A549 (cell line): ENCODE measurements around the gene SRRM1. TPM values are rescaled to one million over a fixed set of nuclear protein-coding genes. Genes with fewer than 3 reads are reported as not detected.

Experiments
- ATAC-seq, 2 experiments: fragments of 200-7000 bp in 1 of 2; fragments of >200 bp in 1 of 2; cut with Nextera tagmentation in 1 of 2; cut with Tn5 transposase in 1 of 2; 3 replicates each; pipeline versions ENCODE4 v1.8.0 to v1.9.1; 2018 to 2020; ENCODE audit warnings: mild to moderate bottlenecking in 1 of 2, moderate library complexity in 1 of 2
- CTCF ChIA-PET: fragments of 300-600 bp; sonication (Branson Sonifier 250); formaldehyde crosslinking; extraction: SDS; loops from one replicate; lab custom pipeline; 2021; ENCODE audit warnings: antibody characterized with exemption, inconsistent platforms; lab: Yijun Ruan, JAX
- POLR2A ChIA-PET: fragments of 350-600 bp; formaldehyde crosslinking; extraction: SDS; loops from one replicate; lab custom pipeline; 2021; ENCODE audit warnings: antibody characterized with exemption, inconsistent platforms; lab: Yijun Ruan, JAX
- DNase-seq, 2 experiments: peaks; one replicate each; pipeline versions ENCODE4 v3.0.0 to v3.0.0-alpha.2; 2011 to 2016; ENCODE audit warnings: low read depth in 1 of 2, low spot score in 1 of 2
- FAIRE-seq: peaks from 2 replicates; lab custom pipeline; 2011; peaks lifted over from hg19 to GRCh38; lab: Jason Lieb, UNC
- H3K27ac ChIP-seq, 2 experiments: fragments of >200 bp; sonication (Bioruptor Twin); formaldehyde crosslinking; 3 replicates each; pipeline ENCODE4 v1.5.1; 2016 to 2017
- H3K4me1 ChIP-seq: fragments of >200 bp; sonication (Bioruptor Twin); formaldehyde crosslinking; 3 replicates; pipeline ENCODE4 v1.6.1; 2016
- H3K4me2 ChIP-seq: fragments of >200 bp; sonication (Bioruptor Twin); formaldehyde crosslinking; 3 replicates; pipeline ENCODE4 v1.6.1; 2016
- H3K4me3 ChIP-seq: fragments of >200 bp; sonication (Bioruptor Twin); formaldehyde crosslinking; 3 replicates; pipeline ENCODE4 v1.5.1; 2016
- H3K9me3 ChIP-seq: fragments of >200 bp; sonication (Bioruptor Twin); formaldehyde crosslinking; 3 replicates; pipeline ENCODE4 v1.6.1; 2016
- CBX8 ChIP-seq: fragments of 200-600 bp; sonication (generic); IDR thresholded peaks from 2 replicates; pipeline ENCODE4 v1.6.1; 2016
- FOSB ChIP-seq: fragments of 250-450 bp; sonication (Bioruptor Pico); IDR thresholded peaks from 2 replicates; pipeline ENCODE4 v1.5.0; 2020; ENCODE audit warnings: mild to moderate bottlenecking, moderate library complexity
- FOSL2 ChIP-seq, 2 experiments: fragments of 450-650 bp in 1 of 2; fragments of >200 bp in 1 of 2; sonication (Bioruptor Twin) in 1 of 2; formaldehyde crosslinking; IDR thresholded peaks; 2 replicates each; pipeline versions ENCODE4 v1.5.0 to v1.6.1; 2016 to 2020; ENCODE audit warnings: mild to moderate bottlenecking in 1 of 2, moderate library complexity in 1 of 2
- FOXS1 ChIP-seq: fragments of 250-450 bp; sonication (Bioruptor Pico); IDR thresholded peaks from 2 replicates; pipeline ENCODE4 v1.5.0; 2020; ENCODE audit warnings: mild to moderate bottlenecking, moderate library complexity
- HOXA7 ChIP-seq: fragments of 250-450 bp; sonication (Bioruptor Pico); IDR thresholded peaks from 2 replicates; pipeline ENCODE4 v1.5.0; 2020; ENCODE audit warnings: mild to moderate bottlenecking, moderate library complexity
- HOXB5 ChIP-seq: fragments of 250-450 bp; sonication (Bioruptor Pico); IDR thresholded peaks from 2 replicates; pipeline ENCODE4 v1.5.0; 2020; ENCODE audit warnings: mild to moderate bottlenecking, moderate library complexity
- JUN ChIP-seq, 2 experiments: fragments of >200 bp; sonication (Bioruptor Twin); formaldehyde crosslinking; IDR thresholded peaks; 2 replicates in 1 of 2; 3 replicates in 1 of 2; pipeline ENCODE4 v1.6.1; 2016 to 2017
- KDM1A ChIP-seq: fragments of 200-600 bp; sonication (generic); IDR thresholded peaks from 2 replicates; pipeline ENCODE4 v1.6.1; 2016; ENCODE audit warnings: low read depth, mild to moderate bottlenecking
- KDM5A ChIP-seq: fragments of 200-600 bp; sonication (generic); IDR thresholded peaks from 2 replicates; pipeline ENCODE4 v1.6.1; 2016; ENCODE audit warnings: antibody characterized with exemption, mild to moderate bottlenecking
- MAZ ChIP-seq: fragments of 150-350 bp; IDR thresholded peaks from 2 replicates; pipeline ENCODE4 v1.6.1; 2014; ENCODE audit warnings: antibody characterized with exemption, low read depth, low read length, borderline replicate concordance
- MYC ChIP-seq: IDR thresholded peaks from 2 replicates; pipeline ENCODE4 v1.6.1; 2012; ENCODE audit warnings: mild to moderate bottlenecking, inconsistent platforms, low read length, improper control_type of control experiment, borderline replicate concordance
- NPAS2 ChIP-seq: fragments of 250-450 bp; sonication (Bioruptor Pico); IDR thresholded peaks from 2 replicates; pipeline ENCODE4 v1.8.0; 2022; ENCODE audit warnings: mild to moderate bottlenecking, moderate library complexity, borderline replicate concordance
- NR3C1 ChIP-seq: fragments of >200 bp; sonication (Bioruptor Twin); formaldehyde crosslinking; IDR thresholded peaks from 3 replicates; pipeline ENCODE4 v1.6.1; 2017
- PBX3 ChIP-seq: IDR thresholded peaks from 2 replicates; pipeline ENCODE4 v1.6.1; 2012
- PHF8 ChIP-seq: fragments of 200-600 bp; sonication (generic); IDR thresholded peaks from 2 replicates; pipeline ENCODE4 v1.6.1; 2016; ENCODE audit warnings: low read depth, mild to moderate bottlenecking, antibody characterized with exemption, moderate library complexity, borderline replicate concordance
- POLR2A ChIP-seq: IDR thresholded peaks from 2 replicates; pipeline ENCODE4 v1.6.1; 2012; ENCODE audit warnings: mild to moderate bottlenecking, low read length
- RFX5 ChIP-seq: fragments of 450-650 bp; IDR thresholded peaks from 2 replicates; pipeline ENCODE4 v1.7.1; 2014; ENCODE audit warnings: antibody characterized with exemption, mild to moderate bottlenecking, moderate library complexity
- TP53 ChIP-seq: fragments of 250-450 bp; sonication (Bioruptor Pico); IDR thresholded peaks from 2 replicates; pipeline ENCODE4 v1.5.0; 2021; ENCODE audit warnings: mild to moderate bottlenecking, moderate library complexity
- ZC3H11A ChIP-seq: fragments of 450-650 bp; IDR thresholded peaks from 2 replicates; pipeline ENCODE4 v1.6.1; 2014; ENCODE audit warnings: antibody characterized with exemption, mild to moderate bottlenecking
- ZNF302 ChIP-seq: fragments of 250-450 bp; sonication (Bioruptor Pico); IDR thresholded peaks from 2 replicates; pipeline ENCODE4 v1.9.0; 2021; ENCODE audit warnings: inconsistent platforms, mild to moderate bottlenecking, moderate library complexity
- WGBS: methylation state at CpG from one replicate; pipeline ENCODE4 v1.1.6; 2017; ENCODE audit errors: missing lambda C conversion rate; 5-methylcytosine and 5-hydroxymethylcytosine counted together
- polyA plus RNA-seq, 4 experiments: library from polyadenylated mRNA; depleted of rRNA in 3 of 4; stranded (reverse); fragments of >200 nt; fragmentation: RNase III in 1 of 4; extraction: RNeasy Plus Mini Kit Qiagen cat#74134 plus additional on column Dnase treatment in 1 of 4; gene quantifications; 2 replicates in 3 of 4; 3 replicates in 1 of 4; pipeline ENCODE4 v1.2.3, GENCODE V29; 2011 to 2017
- TF ChIP-seq, protein P1 (sequence below): fragments of 250-450 bp; sonication (Bioruptor Pico); IDR thresholded peaks from 2 replicates; pipeline ENCODE4 v1.5.0; 2021; ENCODE audit warnings: mild to moderate bottlenecking, moderate library complexity, borderline replicate concordance
- TF ChIP-seq, protein P2 (sequence below): fragments of 200-600 bp; sonication (generic); IDR thresholded peaks from 2 replicates; pipeline ENCODE4 v1.6.1; 2016; ENCODE audit warnings: antibody characterized with exemption, mild to moderate bottlenecking, moderate library complexity
- TF ChIP-seq, protein P3 (sequence below): fragments of 150-350 bp; IDR thresholded peaks from 2 replicates; pipeline ENCODE4 v1.6.1; 2014; ENCODE audit warnings: low read depth, mild to moderate bottlenecking, low read length

Gene SRRM1
- polyA plus RNA-seq, 2 of the 4 experiments (the other 2 are of a cell fraction) = 59.6 to 72.5 TPM

GRCh38 chr1:24643363-24644099 lies 429 bp downstream of the SRRM1 start:
- Histone ChIP-seq H3K4me3 (peak overlapping the region; percentile 99), H3K4me2 (peak overlapping the region; percentile 94), H3K27ac (peak overlapping the region; percentile 98 to 99), H3K9me3 (no peaks in the 10 kb centered on the region), H3K4me1 (peaks cover 17% of the 10 kb centered on the region; the same call in 2 of the 3 replicates)
- DNase-seq = peak in 1 of 2 experiments; percentile 28
- ATAC-seq = peak; percentile 54 to 73
- ChIA-PET CTCF (interaction anchor here (1.1 to 1.4 kb wide), 3 partner anchors 11 to 187 kb away, joined by 4 read pairs; no protein-coding TSS in a partner anchor), POLR2A (no interaction called here)
- WGBS = under 1% methylated on average over 19 of the region's 53 CpGs
- no peak for FAIRE-seq
- peak; percentile 83 for TF ChIP-seq PHF8
- TF ChIP-seq KDM5A = 0 out of 2 replicates have a peak, but pooled peaks have one; percentile 15
- TF ChIP-seq ZNF302 (CRISPR knock-in tag) = no peak
- TF ChIP-seq, protein P1, sequence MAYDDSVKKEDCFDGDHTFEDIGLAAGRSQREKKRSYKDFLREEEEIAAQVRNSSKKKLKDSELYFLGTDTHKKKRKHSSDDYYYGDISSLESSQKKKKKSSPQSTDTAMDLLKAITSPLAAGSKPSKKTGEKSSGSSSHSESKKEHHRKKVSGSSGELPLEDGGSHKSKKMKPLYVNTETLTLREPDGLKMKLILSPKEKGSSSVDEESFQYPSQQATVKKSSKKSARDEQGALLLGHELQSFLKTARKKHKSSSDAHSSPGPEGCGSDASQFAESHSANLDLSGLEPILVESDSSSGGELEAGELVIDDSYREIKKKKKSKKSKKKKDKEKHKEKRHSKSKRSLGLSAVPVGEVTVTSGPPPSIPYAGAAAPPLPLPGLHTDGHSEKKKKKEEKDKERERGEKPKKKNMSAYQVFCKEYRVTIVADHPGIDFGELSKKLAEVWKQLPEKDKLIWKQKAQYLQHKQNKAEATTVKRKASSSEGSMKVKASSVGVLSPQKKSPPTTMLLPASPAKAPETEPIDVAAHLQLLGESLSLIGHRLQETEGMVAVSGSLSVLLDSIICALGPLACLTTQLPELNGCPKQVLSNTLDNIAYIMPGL (CRISPR knock-in tag) = peak; percentile 53; the same call in 1 of the 2 replicates
- TF ChIP-seq JUN (IDR thresholded peaks at IDR 0.05) = peak; percentile 54 to 62; a peak in 2 of 5 replicates
- TF ChIP-seq PBX3 = no peak
- TF ChIP-seq CBX8 = no peak

GRCh38 chr1:24644100-24644384 lies 940 bp downstream of the SRRM1 start:
- no peaks in the 10 kb centered on the region for H3K9me3 ChIP-seq
- peak overlapping the region; percentile 94 for H3K4me2 ChIP-seq
- FAIRE-seq (no peak), DNase-seq (peak in 1 of 2 experiments; percentile 12), ATAC-seq (no peak)
- ChIA-PET CTCF (interaction anchor here (1.2 to 1.4 kb wide), 2 partner anchors 10 to 187 kb away, joined by 4 read pairs; no protein-coding TSS in a partner anchor), POLR2A (no interaction called here)
- 3% methylated on average over 9 of the region's 9 CpGs for WGBS
- peaks cover 17% of the 10 kb centered on the region; the same call in 2 of the 3 replicates for H3K4me1 ChIP-seq
- peak overlapping the region; percentile 99 for H3K4me3 ChIP-seq
- H3K27ac ChIP-seq = peak overlapping the region; percentile 98 to 99
- TF ChIP-seq FOSL2 (IDR thresholded peaks at IDR 0.05) (no peak), FOSL2 (CRISPR knock-in tag; IDR thresholded peaks at IDR 0.05) (no peak), MYC (no peak), HOXB5 (no peak), KDM1A (no peak), POLR2A (no peak), NR3C1 (no peak), ZC3H11A (no peak), FOXS1 (CRISPR knock-in tag) (no peak), RFX5 (no peak), FOSB (CRISPR knock-in tag) (no peak), MAZ (no peak), NPAS2 (no peak), HOXA7 (CRISPR knock-in tag) (no peak), TP53 (no peak)
- TF ChIP-seq, protein P2, sequence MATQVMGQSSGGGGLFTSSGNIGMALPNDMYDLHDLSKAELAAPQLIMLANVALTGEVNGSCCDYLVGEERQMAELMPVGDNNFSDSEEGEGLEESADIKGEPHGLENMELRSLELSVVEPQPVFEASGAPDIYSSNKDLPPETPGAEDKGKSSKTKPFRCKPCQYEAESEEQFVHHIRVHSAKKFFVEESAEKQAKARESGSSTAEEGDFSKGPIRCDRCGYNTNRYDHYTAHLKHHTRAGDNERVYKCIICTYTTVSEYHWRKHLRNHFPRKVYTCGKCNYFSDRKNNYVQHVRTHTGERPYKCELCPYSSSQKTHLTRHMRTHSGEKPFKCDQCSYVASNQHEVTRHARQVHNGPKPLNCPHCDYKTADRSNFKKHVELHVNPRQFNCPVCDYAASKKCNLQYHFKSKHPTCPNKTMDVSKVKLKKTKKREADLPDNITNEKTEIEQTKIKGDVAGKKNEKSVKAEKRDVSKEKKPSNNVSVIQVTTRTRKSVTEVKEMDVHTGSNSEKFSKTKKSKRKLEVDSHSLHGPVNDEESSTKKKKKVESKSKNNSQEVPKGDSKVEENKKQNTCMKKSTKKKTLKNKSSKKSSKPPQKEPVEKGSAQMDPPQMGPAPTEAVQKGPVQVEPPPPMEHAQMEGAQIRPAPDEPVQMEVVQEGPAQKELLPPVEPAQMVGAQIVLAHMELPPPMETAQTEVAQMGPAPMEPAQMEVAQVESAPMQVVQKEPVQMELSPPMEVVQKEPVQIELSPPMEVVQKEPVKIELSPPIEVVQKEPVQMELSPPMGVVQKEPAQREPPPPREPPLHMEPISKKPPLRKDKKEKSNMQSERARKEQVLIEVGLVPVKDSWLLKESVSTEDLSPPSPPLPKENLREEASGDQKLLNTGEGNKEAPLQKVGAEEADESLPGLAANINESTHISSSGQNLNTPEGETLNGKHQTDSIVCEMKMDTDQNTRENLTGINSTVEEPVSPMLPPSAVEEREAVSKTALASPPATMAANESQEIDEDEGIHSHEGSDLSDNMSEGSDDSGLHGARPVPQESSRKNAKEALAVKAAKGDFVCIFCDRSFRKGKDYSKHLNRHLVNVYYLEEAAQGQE = no peak
- TF ChIP-seq, protein P3, sequence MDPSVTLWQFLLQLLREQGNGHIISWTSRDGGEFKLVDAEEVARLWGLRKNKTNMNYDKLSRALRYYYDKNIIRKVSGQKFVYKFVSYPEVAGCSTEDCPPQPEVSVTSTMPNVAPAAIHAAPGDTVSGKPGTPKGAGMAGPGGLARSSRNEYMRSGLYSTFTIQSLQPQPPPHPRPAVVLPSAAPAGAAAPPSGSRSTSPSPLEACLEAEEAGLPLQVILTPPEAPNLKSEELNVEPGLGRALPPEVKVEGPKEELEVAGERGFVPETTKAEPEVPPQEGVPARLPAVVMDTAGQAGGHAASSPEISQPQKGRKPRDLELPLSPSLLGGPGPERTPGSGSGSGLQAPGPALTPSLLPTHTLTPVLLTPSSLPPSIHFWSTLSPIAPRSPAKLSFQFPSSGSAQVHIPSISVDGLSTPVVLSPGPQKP = no peak
- TF ChIP-seq, all 56 proteins: peak for 0
